H9 (cell line): ENCODE measurements around the gene HHAT. TPM values are rescaled to one million over a fixed set of nuclear protein-coding genes. Genes with fewer than 3 reads are reported as not detected.

ENCODE experiments used
- DNase-seq: peaks from one replicate; pipeline ENCODE4 v3.0.0-alpha.2; 2017
- H2AFZ ChIP-seq: one replicate; pipeline ENCODE4 v1.6.1; 2013; ENCODE audit warnings: mild to moderate bottlenecking, low read length, control low read depth, moderate library complexity
- H2AK5ac ChIP-seq: 2 replicates; pipeline ENCODE4 v1.6.1; 2013; ENCODE audit warnings: low read length, control low read depth, mixed read lengths; ENCODE audit not compliant: insufficient read length
- H2BK120ac ChIP-seq: one replicate; pipeline ENCODE4 v1.6.1; 2013; ENCODE audit warnings: low read depth, mild to moderate bottlenecking, low read length, control low read depth, inconsistent platforms; ENCODE audit not compliant: poor library complexity, severe bottlenecking
- H2BK12ac ChIP-seq: 2 replicates; pipeline ENCODE4 v1.6.1; 2013; ENCODE audit warnings: low read length, control low read depth, mixed read lengths, low read depth; ENCODE audit not compliant: insufficient read length
- H2BK15ac ChIP-seq: 2 replicates; pipeline ENCODE4 v1.6.1; 2013; ENCODE audit warnings: low read depth, low read length, control low read depth
- H2BK20ac ChIP-seq: one replicate; pipeline ENCODE4 v1.6.1; 2013; ENCODE audit warnings: low read depth, mild to moderate bottlenecking, low read length, control low read depth, inconsistent platforms; ENCODE audit not compliant: poor library complexity, severe bottlenecking
- H2BK5ac ChIP-seq: 2 replicates; pipeline ENCODE4 v1.6.1; 2013; ENCODE audit warnings: low read length, control low read depth, mixed read lengths; ENCODE audit not compliant: insufficient read length
- H3K14ac ChIP-seq: 2 replicates; pipeline ENCODE4 v1.6.1; 2013; ENCODE audit warnings: low read length, control low read depth; ENCODE audit not compliant: insufficient read depth
- H3K18ac ChIP-seq: 2 replicates; pipeline ENCODE4 v1.6.1; 2013; ENCODE audit warnings: low read depth, mild to moderate bottlenecking, mixed read lengths, low read length, control low read depth; ENCODE audit not compliant: insufficient read length
- H3K23ac ChIP-seq: 2 replicates; pipeline ENCODE4 v1.6.1; 2013; ENCODE audit warnings: low read length, control low read depth, mixed read lengths, low read depth; ENCODE audit not compliant: insufficient read length
- H3K23me2 ChIP-seq: 2 replicates; pipeline ENCODE4 v1.6.1; 2013; ENCODE audit warnings: low read depth, mild to moderate bottlenecking, mixed read lengths, low read length, control low read depth; ENCODE audit not compliant: insufficient read length, poor library complexity, severe bottlenecking
- H3K27ac ChIP-seq: 2 replicates; pipeline ENCODE4 v1.5.1; 2013; ENCODE audit warnings: low read length, control low read depth, mixed read lengths, low read depth; ENCODE audit not compliant: insufficient read length
- H3K27me3 ChIP-seq: 2 replicates; pipeline ENCODE4 v1.6.1; 2013; ENCODE audit warnings: low read length, control low read depth, inconsistent platforms; ENCODE audit not compliant: insufficient read depth
- H3K4ac ChIP-seq: 2 replicates; pipeline ENCODE4 v1.6.1; 2013; ENCODE audit warnings: low read depth, mild to moderate bottlenecking, control low read depth, inconsistent platforms, low read length, moderate library complexity
- H3K4me1 ChIP-seq: 2 replicates; pipeline ENCODE4 v1.6.1; 2013; ENCODE audit warnings: low read length, control low read depth, inconsistent platforms; ENCODE audit not compliant: insufficient read depth
- H3K4me2 ChIP-seq: 2 replicates; pipeline ENCODE4 v1.6.1; 2013; ENCODE audit warnings: low read length, control low read depth, mixed read lengths; ENCODE audit not compliant: insufficient read length, insufficient read depth
- H3K56ac ChIP-seq: 2 replicates; pipeline ENCODE4 v1.6.1; 2013; ENCODE audit warnings: low read depth, mild to moderate bottlenecking, mixed read lengths, low read length, control low read depth; ENCODE audit not compliant: insufficient read length
- H3K79me1 ChIP-seq: 2 replicates; pipeline ENCODE4 v1.6.1; 2013; ENCODE audit warnings: low read depth, mild to moderate bottlenecking, moderate library complexity, low read length, control low read depth, inconsistent platforms; ENCODE audit not compliant: insufficient read depth, poor library complexity, severe bottlenecking
- H3K79me2 ChIP-seq: 2 replicates; pipeline ENCODE4 v1.6.1; 2013; ENCODE audit warnings: low read length, control low read depth, inconsistent platforms; ENCODE audit not compliant: insufficient read depth
- H3K9ac ChIP-seq: 2 replicates; pipeline ENCODE4 v1.6.1; 2013; ENCODE audit warnings: low read length, control low read depth, mixed read lengths; ENCODE audit not compliant: insufficient read length; ENCODE audit errors: extremely low read depth
- H3K9me3 ChIP-seq: one replicate; pipeline ENCODE4 v1.6.1; 2013; ENCODE audit warnings: low read depth, low read length, inconsistent platforms; ENCODE audit not compliant: control insufficient read depth
- H3T11ph ChIP-seq: one replicate; pipeline ENCODE4 v1.6.1; 2013; ENCODE audit warnings: mild to moderate bottlenecking, low read length, control low read depth, inconsistent platforms
- H4K20me1 ChIP-seq: one replicate; pipeline ENCODE4 v1.6.1; 2013; ENCODE audit not compliant: control insufficient read depth, insufficient read length, insufficient read depth
- H4K5ac ChIP-seq: 2 replicates; pipeline ENCODE4 v1.6.1; 2013; ENCODE audit warnings: low read depth, mild to moderate bottlenecking, mixed read lengths, low read length, control low read depth; ENCODE audit not compliant: insufficient read length
- H4K8ac ChIP-seq: replicated peaks from 2 replicates; pipeline ENCODE4 v1.6.1; 2013; ENCODE audit warnings: low read length, control low read depth, mixed read lengths, low read depth; ENCODE audit not compliant: insufficient read length
- H4K91ac ChIP-seq: 2 replicates; pipeline ENCODE4 v1.6.1; 2013; ENCODE audit warnings: low read depth, mild to moderate bottlenecking, moderate library complexity, mixed read lengths, low read length, control low read depth; ENCODE audit not compliant: insufficient read length
- H3K27ac Mint-ChIP-seq, 3 experiments: 2 replicates in 2 of 3; 3 replicates in 1 of 3; pipeline ENCODE4 v1.8.0; 2020 to 2021; ENCODE audit warnings: mixed read lengths in 3 of 3, mild to moderate bottlenecking in 1 of 3, moderate library complexity in 1 of 3
- H3K27me3 Mint-ChIP-seq: 2 replicates; pipeline ENCODE4 v1.8.0; 2021; ENCODE audit warnings: low read depth, mild to moderate bottlenecking, moderate library complexity, mixed read lengths
- H3K36me3 Mint-ChIP-seq, 3 experiments: 2 replicates in 2 of 3; 3 replicates in 1 of 3; pipeline ENCODE4 v1.8.0; 2020 to 2021; ENCODE audit warnings: low read depth in 3 of 3, mixed read lengths in 3 of 3; ENCODE audit not compliant: insufficient read depth in 1 of 3
- H3K4me1 Mint-ChIP-seq, 2 experiments: 2 replicates each; pipeline ENCODE4 v1.8.0; 2020; ENCODE audit warnings: mixed read lengths in 2 of 2
- H3K4me3 Mint-ChIP-seq, 2 experiments: 2 replicates in 1 of 2; 3 replicates in 1 of 2; pipeline ENCODE4 v1.8.0; 2020 to 2021; ENCODE audit warnings: mild to moderate bottlenecking in 2 of 2, mixed read lengths in 2 of 2, moderate library complexity in 1 of 2
- H3K9me3 Mint-ChIP-seq, 2 experiments: 2 replicates in 1 of 2; 3 replicates in 1 of 2; pipeline ENCODE4 v1.8.0; 2020; ENCODE audit warnings: mild to moderate bottlenecking in 2 of 2, mixed read lengths in 2 of 2, moderate library complexity in 1 of 2
- CTCF ChIP-seq: fragments of 200-600 bp; sonication (generic); conservative IDR thresholded peaks from 3 replicates; pipeline ENCODE4 v1.8.0; 2021; ENCODE audit warnings: antibody characterized with exemption, mild to moderate bottlenecking
- WGBS: extraction: QIAGEN DNeasy Blood & Tissue Kit; methylation state at CpG from one replicate; pipeline ENCODE4 v1.1.7; 2013; ENCODE audit warnings: missing lambda C conversion rate, low lambda C conversion rate, mixed read lengths; ENCODE audit not compliant: insufficient read length; ENCODE audit errors: extremely low coverage; 5-methylcytosine and 5-hydroxymethylcytosine counted together
- total RNA-seq: library from RNA; stranded (reverse); gene quantifications from 2 replicates; pipeline ENCODE4 v1.2.1, GENCODE V29; 2021

The HHAT gene
- total RNA-seq, 1 experiment from 2014 or later = 0.48 TPM

- Histone ChIP-seq H3K18ac (no peak overlapping the region), H2BK12ac (no peak overlapping the region), H3T11ph (no peak overlapping the region), H3K56ac (no peak overlapping the region), H2BK120ac (no peak overlapping the region), H2AFZ (no peak overlapping the region), H2AK5ac (no peak overlapping the region), H3K4me1 (peaks cover 2% of the 10 kb centered on the region; the same call in 1 of the 2 replicates), H3K23me2 (peaks cover 10% of the 10 kb centered on the region), H4K8ac (no peak overlapping the region), H3K23ac (no peak overlapping the region), H3K4ac (no peak overlapping the region), H3K9ac (no peak overlapping the region), H3K9me3 (no peaks in the 10 kb centered on the region), H4K5ac (no peak overlapping the region), H3K27me3 (peaks cover 4% of the 10 kb centered on the region; the same call in 1 of the 2 replicates), H2BK5ac (no peak overlapping the region), H3K4me2 (no peak overlapping the region), H3K79me2 (no peaks in the 10 kb centered on the region), H3K27ac (no peak overlapping the region), H2BK20ac (no peak overlapping the region), H3K79me1 (no peaks in the 10 kb centered on the region), H4K20me1 (no peaks in the 10 kb centered on the region), H4K91ac (no peak overlapping the region), H3K14ac (no peak overlapping the region), H2BK15ac (no peak overlapping the region)
- H3K36me3 Mint-ChIP-seq = no peaks in the 10 kb centered on the region
- no peak for TF ChIP-seq CTCF
- H3K4me3 Mint-ChIP-seq = no peak overlapping the region; a peak in 1 of 5 replicates
- H3K27me3 Mint-ChIP-seq = peaks cover 41% of the 10 kb centered on the region
- peaks cover 26 to 31% of the 10 kb centered on the region in 2 experiments for H3K4me1 Mint-ChIP-seq
- H3K27ac Mint-ChIP-seq = no peak overlapping the region
- DNase-seq = no peak
- H3K9me3 Mint-ChIP-seq = no peaks in the 10 kb centered on the region
- WGBS = no CpG with 5 or more reads among the region's 8 CpGs
These were observed 37.5 kb upstream of the HHAT start for GRCh38 chr1:210291081-210291764.
